Measurements from ENCODE around the gene RARRES2. TPM values are rescaled to one million over a fixed set of nuclear protein-coding genes. Genes with fewer than 3 reads are reported as not detected.

The RARRES2 gene
- total and polyA plus RNA-seq, 2 of the 13 experiments (the other 11 are each of a cell fraction or from before 2014, with no cell fraction given) = 134 to 172 TPM

- TF ChIP-seq, protein P1, sequence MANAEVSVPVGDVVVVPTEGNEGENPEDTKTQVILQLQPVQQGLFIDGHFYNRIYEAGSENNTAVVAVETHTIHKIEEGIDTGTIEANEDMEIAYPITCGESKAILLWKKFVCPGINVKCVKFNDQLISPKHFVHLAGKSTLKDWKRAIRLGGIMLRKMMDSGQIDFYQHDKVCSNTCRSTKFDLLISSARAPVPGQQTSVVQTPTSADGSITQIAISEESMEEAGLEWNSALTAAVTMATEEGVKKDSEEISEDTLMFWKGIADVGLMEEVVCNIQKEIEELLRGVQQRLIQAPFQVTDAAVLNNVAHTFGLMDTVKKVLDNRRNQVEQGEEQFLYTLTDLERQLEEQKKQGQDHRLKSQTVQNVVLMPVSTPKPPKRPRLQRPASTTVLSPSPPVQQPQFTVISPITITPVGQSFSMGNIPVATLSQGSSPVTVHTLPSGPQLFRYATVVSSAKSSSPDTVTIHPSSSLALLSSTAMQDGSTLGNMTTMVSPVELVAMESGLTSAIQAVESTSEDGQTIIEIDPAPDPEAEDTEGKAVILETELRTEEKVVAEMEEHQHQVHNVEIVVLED (CRISPR knock-in tag; IDR thresholded peaks at IDR 0.05; ENCODE audit: borderline replicate concordance) = peak; percentile 80; the same call in 1 of the 2 replicates
- TF ChIP-seq, protein P2, sequence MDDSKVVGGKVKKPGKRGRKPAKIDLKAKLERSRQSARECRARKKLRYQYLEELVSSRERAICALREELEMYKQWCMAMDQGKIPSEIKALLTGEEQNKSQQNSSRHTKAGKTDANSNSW (CRISPR knock-in tag; IDR thresholded peaks at IDR 0.05; ENCODE audit: borderline replicate concordance) = peak; percentile 75; the same call in 1 of the 2 replicates
- TF ChIP-seq CHD2 (IDR thresholded peaks at IDR 0.05; ENCODE audit: low read depth, low read length) = 0 out of 2 replicates have a peak, but pooled peaks have one; percentile 7
- TF ChIP-seq, protein P3, sequence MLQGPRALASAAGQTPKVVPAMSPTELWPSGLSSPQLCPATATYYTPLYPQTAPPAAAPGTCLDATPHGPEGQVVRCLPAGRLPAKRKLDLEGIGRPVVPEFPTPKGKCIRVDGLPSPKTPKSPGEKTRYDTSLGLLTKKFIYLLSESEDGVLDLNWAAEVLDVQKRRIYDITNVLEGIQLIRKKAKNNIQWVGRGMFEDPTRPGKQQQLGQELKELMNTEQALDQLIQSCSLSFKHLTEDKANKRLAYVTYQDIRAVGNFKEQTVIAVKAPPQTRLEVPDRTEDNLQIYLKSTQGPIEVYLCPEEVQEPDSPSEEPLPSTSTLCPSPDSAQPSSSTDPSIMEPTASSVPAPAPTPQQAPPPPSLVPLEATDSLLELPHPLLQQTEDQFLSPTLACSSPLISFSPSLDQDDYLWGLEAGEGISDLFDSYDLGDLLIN (CRISPR knock-in tag; IDR thresholded peaks at IDR 0.05; ENCODE audit: borderline replicate concordance) = 0 out of 2 replicates have a peak, but pooled peaks have one; percentile 36
- TF ChIP-seq DR1 (CRISPR knock-in tag; IDR thresholded peaks at IDR 0.05) = peak; percentile 83; the same call in 1 of the 2 replicates
- TF ChIP-seq ZBTB4 (CRISPR knock-in tag; IDR thresholded peaks at IDR 0.05; ENCODE audit: borderline replicate concordance) = peak; percentile 87; the same call in 1 of the 2 replicates
- peak; percentile 95 for TF ChIP-seq NFKBIZ (CRISPR knock-in tag; IDR thresholded peaks at IDR 0.05)
- peak; percentile 97 for TF ChIP-seq ZNF605 (CRISPR knock-in tag; IDR thresholded peaks at IDR 0.05)
- peak; percentile 67 for TF ChIP-seq PITX1 (CRISPR knock-in tag; IDR thresholded peaks at IDR 0.05)
These were observed 18.4 kb downstream of the RARRES2 start, which contains the start of the genes ACTR3C and LRRC61 (continued) for GRCh38 chr7:150322833-150323681.

All from HepG2 (cell line).